H1 (cell line): ENCODE measurements around the gene DNAJC6. TPM values are rescaled to one million over a fixed set of nuclear protein-coding genes. Genes with fewer than 3 reads are reported as not detected.

ENCODE experiments used
- RXRA ChIP-seq: IDR thresholded peaks from 2 replicates; pipeline ENCODE4 v1.6.1; 2011; ENCODE audit warnings: low read depth, mild to moderate bottlenecking, low read length, moderate library complexity; ENCODE audit not compliant: insufficient read depth
- TAF1 ChIP-seq: IDR thresholded peaks from 2 replicates; pipeline ENCODE4 v1.6.1; 2011; ENCODE audit warnings: mild to moderate bottlenecking, low read depth, low read length
- TBP ChIP-seq: IDR thresholded peaks from 2 replicates; pipeline ENCODE4 v1.6.1; 2011; ENCODE audit warnings: low read depth, low read length, improper control_type of control experiment
- polyA plus RNA-seq, 7 experiments: library from polyadenylated mRNA; depleted of rRNA in 3 of 7; stranded (reverse) in 5 of 7; unstranded in 2 of 7; fragments of >200 nt in 5 of 7; fragments of 200-250 nt in 2 of 7; gene quantifications; 1 replicate in 5 of 7; 2 replicates in 1 of 7; 4 replicates in 1 of 7; pipeline versions ENCODE4 v1.2.1 to v1.2.3, GENCODE V29; 2011 to 2013; ENCODE audit warnings: missing spikeins in 2 of 7, mixed read lengths in 2 of 7
- total RNA-seq: library from RNA; stranded (reverse); fragmentation: NEBNext Ultra II Directional; extraction: Animal tissue kit (Norgen Biotek cat#: 25700); gene quantifications from 2 replicates; pipeline ENCODE4 v1.2.1, GENCODE V29; 2021
- TF ChIP-seq, protein P1 (sequence below): fragments of 300-600 bp; sonication (generic); IDR thresholded peaks from 2 replicates; pipeline ENCODE4 v1.7.1; 2012; ENCODE audit warnings: low read length, moderate library complexity, mild to moderate bottlenecking, inconsistent platforms; ENCODE audit not compliant: insufficient replicate concordance
- TF ChIP-seq, protein P2 (sequence below): IDR thresholded peaks from 2 replicates; pipeline ENCODE4 v1.6.1; 2012; ENCODE audit warnings: inconsistent platforms

The DNAJC6 gene
- total and polyA plus RNA-seq, 2 of the 8 experiments (the other 6 are each of a cell fraction or from before 2014, with no cell fraction given), result 1.6 to 3.0 TPM

DNA sequence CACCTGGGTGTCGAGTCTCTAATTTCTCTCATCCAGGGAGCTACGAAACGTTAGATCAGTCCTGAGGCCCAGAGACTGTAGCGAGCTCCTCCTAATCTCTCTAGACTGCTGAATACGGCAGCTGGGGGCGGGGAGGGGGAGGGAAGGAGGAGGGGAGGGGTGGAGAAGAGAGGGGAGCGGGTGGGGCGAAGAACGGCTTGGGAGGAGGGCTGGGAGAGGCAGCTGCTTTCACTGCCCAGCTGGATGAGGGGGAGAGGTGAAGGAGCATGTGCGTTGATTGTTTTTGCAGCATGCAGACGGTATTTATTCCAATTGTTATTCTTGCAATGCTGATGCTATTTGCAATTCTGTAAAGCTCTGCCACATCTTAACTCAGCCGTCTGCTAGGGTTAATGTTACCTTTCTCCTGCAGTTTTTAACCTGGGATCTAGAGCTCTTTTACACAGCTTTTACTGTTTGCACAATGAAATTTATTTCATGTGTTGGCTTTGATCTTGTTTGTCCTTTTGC, 790 bp downstream of the DNAJC6 start (continued):
- TF ChIP-seq, protein P1, sequence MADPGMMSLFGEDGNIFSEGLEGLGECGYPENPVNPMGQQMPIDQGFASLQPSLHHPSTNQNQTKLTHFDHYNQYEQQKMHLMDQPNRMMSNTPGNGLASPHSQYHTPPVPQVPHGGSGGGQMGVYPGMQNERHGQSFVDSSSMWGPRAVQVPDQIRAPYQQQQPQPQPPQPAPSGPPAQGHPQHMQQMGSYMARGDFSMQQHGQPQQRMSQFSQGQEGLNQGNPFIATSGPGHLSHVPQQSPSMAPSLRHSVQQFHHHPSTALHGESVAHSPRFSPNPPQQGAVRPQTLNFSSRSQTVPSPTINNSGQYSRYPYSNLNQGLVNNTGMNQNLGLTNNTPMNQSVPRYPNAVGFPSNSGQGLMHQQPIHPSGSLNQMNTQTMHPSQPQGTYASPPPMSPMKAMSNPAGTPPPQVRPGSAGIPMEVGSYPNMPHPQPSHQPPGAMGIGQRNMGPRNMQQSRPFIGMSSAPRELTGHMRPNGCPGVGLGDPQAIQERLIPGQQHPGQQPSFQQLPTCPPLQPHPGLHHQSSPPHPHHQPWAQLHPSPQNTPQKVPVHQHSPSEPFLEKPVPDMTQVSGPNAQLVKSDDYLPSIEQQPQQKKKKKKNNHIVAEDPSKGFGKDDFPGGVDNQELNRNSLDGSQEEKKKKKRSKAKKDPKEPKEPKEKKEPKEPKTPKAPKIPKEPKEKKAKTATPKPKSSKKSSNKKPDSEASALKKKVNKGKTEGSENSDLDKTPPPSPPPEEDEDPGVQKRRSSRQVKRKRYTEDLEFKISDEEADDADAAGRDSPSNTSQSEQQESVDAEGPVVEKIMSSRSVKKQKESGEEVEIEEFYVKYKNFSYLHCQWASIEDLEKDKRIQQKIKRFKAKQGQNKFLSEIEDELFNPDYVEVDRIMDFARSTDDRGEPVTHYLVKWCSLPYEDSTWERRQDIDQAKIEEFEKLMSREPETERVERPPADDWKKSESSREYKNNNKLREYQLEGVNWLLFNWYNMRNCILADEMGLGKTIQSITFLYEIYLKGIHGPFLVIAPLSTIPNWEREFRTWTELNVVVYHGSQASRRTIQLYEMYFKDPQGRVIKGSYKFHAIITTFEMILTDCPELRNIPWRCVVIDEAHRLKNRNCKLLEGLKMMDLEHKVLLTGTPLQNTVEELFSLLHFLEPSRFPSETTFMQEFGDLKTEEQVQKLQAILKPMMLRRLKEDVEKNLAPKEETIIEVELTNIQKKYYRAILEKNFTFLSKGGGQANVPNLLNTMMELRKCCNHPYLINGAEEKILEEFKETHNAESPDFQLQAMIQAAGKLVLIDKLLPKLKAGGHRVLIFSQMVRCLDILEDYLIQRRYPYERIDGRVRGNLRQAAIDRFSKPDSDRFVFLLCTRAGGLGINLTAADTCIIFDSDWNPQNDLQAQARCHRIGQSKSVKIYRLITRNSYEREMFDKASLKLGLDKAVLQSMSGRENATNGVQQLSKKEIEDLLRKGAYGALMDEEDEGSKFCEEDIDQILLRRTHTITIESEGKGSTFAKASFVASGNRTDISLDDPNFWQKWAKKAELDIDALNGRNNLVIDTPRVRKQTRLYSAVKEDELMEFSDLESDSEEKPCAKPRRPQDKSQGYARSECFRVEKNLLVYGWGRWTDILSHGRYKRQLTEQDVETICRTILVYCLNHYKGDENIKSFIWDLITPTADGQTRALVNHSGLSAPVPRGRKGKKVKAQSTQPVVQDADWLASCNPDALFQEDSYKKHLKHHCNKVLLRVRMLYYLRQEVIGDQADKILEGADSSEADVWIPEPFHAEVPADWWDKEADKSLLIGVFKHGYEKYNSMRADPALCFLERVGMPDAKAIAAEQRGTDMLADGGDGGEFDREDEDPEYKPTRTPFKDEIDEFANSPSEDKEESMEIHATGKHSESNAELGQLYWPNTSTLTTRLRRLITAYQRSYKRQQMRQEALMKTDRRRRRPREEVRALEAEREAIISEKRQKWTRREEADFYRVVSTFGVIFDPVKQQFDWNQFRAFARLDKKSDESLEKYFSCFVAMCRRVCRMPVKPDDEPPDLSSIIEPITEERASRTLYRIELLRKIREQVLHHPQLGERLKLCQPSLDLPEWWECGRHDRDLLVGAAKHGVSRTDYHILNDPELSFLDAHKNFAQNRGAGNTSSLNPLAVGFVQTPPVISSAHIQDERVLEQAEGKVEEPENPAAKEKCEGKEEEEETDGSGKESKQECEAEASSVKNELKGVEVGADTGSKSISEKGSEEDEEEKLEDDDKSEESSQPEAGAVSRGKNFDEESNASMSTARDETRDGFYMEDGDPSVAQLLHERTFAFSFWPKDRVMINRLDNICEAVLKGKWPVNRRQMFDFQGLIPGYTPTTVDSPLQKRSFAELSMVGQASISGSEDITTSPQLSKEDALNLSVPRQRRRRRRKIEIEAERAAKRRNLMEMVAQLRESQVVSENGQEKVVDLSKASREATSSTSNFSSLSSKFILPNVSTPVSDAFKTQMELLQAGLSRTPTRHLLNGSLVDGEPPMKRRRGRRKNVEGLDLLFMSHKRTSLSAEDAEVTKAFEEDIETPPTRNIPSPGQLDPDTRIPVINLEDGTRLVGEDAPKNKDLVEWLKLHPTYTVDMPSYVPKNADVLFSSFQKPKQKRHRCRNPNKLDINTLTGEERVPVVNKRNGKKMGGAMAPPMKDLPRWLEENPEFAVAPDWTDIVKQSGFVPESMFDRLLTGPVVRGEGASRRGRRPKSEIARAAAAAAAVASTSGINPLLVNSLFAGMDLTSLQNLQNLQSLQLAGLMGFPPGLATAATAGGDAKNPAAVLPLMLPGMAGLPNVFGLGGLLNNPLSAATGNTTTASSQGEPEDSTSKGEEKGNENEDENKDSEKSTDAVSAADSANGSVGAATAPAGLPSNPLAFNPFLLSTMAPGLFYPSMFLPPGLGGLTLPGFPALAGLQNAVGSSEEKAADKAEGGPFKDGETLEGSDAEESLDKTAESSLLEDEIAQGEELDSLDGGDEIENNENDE, result peak; percentile 21
- TF ChIP-seq TBP (0 out of 2 replicates have a peak, but pooled peaks have one; percentile 22), RXRA (no peak), TAF1 (0 out of 2 replicates have a peak, but pooled peaks have one; percentile 2)
- TF ChIP-seq, protein P2, sequence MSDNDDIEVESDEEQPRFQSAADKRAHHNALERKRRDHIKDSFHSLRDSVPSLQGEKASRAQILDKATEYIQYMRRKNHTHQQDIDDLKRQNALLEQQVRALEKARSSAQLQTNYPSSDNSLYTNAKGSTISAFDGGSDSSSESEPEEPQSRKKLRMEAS, result peak; percentile 28; the same call in 1 of the 2 replicates
